Measurements from ENCODE around the gene SUSD3. TPM values are rescaled to one million over a fixed set of nuclear protein-coding genes. Genes with fewer than 3 reads are reported as not detected.

Gene SUSD3
- total and polyA plus RNA-seq, 2 of the 4 experiments (the other 2 are of a cell fraction): 0.54 to 1.5 TPM

- Histone ChIP-seq H3K23ac (ENCODE audit: low read depth, low read length) (no peak overlapping the region), H3K27me3 (ENCODE audit: control insufficient read depth, insufficient read depth, low read length) (no peaks in the 10 kb centered on the region), H4K8ac (ENCODE audit: low read depth in 2 of 2, low read length in 2 of 2) (no peak overlapping the region), H2AK9ac (replicated peaks; ENCODE audit: low read depth, low read length, poor library complexity) (peak overlapping the region; percentile 45), H2AK5ac (ENCODE audit: low read depth, low read length) (no peak overlapping the region), H3K9me3 (ENCODE audit: control insufficient read depth, insufficient read depth, low read length) (no peaks in the 10 kb centered on the region), H3K36me3 (ENCODE audit: control insufficient read depth, insufficient read depth, low read length) (peaks cover 14% of the 10 kb centered on the region), H3K4me1 (ENCODE audit: control insufficient read depth, insufficient read depth, low read length) (peaks cover 37% of the 10 kb centered on the region), H3K9ac (ENCODE audit: low read depth, low read length) (no peak overlapping the region), H3K4me3 (ENCODE audit: insufficient read depth, low read depth, low read length) (no peak overlapping the region), H2AFZ (replicated peaks; ENCODE audit: low read length, poor library complexity) (no peak overlapping the region), H3K79me1 (ENCODE audit: low read depth in 1 of 2, low read length in 2 of 2) (peaks cover 24 to 80% of the 10 kb centered on the region in 2 experiments), H3K4me2 (ENCODE audit: low read depth, low read length) (no peak overlapping the region), H4K91ac (ENCODE audit: insufficient read depth, low read depth, low read length) (no peak overlapping the region), H4K5ac (ENCODE audit: low read depth, low read length) (no peak overlapping the region), H3K56ac (ENCODE audit: extremely low read depth, insufficient read depth, low read length) (no peak overlapping the region), H2BK5ac (ENCODE audit: low read depth, low read length, poor library complexity, severe bottlenecking) (no peak overlapping the region), H3K27ac (ENCODE audit: insufficient read depth, low read length) (no peak overlapping the region), H3K4ac (ENCODE audit: low read depth, low read length) (no peak overlapping the region), H3K9me1 (ENCODE audit: insufficient read depth, low read length) (peaks cover 21% of the 10 kb centered on the region; the same call in 1 of the 2 replicates), H4K20me1 (ENCODE audit: insufficient read depth, low read length) (peaks cover 29% of the 10 kb centered on the region), H3K14ac (replicated peaks; ENCODE audit: low read depth, low read length) (no peak overlapping the region), H2BK20ac (ENCODE audit: low read depth, low read length) (no peak overlapping the region), H2BK15ac (ENCODE audit: low read depth, low read length) (no peak overlapping the region), H2BK120ac (ENCODE audit: low read depth, low read length) (no peak overlapping the region), H3K18ac (ENCODE audit: low read depth, low read length) (no peak overlapping the region)
- no peak for TF ChIP-seq RAD21 (IDR thresholded peaks at IDR 0.05; ENCODE audit: low read length)
- no peak for TF ChIP-seq CEBPB (IDR thresholded peaks at IDR 0.05; ENCODE audit: low read depth, low read length)
- no peak for TF ChIP-seq FOS (IDR thresholded peaks at IDR 0.05; ENCODE audit: low read depth, low read length)
- TF ChIP-seq CTCF (conservative IDR thresholded peaks at IDR 0.05; ENCODE audit: low read depth, low read length): no peak
- TF ChIP-seq BHLHE40 (IDR thresholded peaks at IDR 0.05; ENCODE audit: low read depth, low read length): no peak
- TF ChIP-seq NFE2L2 (IDR thresholded peaks at IDR 0.05; ENCODE audit: low read depth, low read length): no peak
- TF ChIP-seq, protein P1, sequence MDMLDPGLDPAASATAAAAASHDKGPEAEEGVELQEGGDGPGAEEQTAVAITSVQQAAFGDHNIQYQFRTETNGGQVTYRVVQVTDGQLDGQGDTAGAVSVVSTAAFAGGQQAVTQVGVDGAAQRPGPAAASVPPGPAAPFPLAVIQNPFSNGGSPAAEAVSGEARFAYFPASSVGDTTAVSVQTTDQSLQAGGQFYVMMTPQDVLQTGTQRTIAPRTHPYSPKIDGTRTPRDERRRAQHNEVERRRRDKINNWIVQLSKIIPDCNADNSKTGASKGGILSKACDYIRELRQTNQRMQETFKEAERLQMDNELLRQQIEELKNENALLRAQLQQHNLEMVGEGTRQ (IDR thresholded peaks at IDR 0.05; ENCODE audit: low read depth, low read length): no peak
- no peak for TF ChIP-seq MAZ (IDR thresholded peaks at IDR 0.05; ENCODE audit: borderline replicate concordance, low read depth, low read length)
- TF ChIP-seq SMC3 (IDR thresholded peaks at IDR 0.05; ENCODE audit: low read depth, low read length): no peak
- TF ChIP-seq RCOR1 (IDR thresholded peaks at IDR 0.05; ENCODE audit: insufficient replicate concordance, low read length): no peak
- TF ChIP-seq POLR2A (IDR thresholded peaks at IDR 0.05; ENCODE audit: low read depth, low read length): no peak
- CTCF ChIA-PET: no interaction called here
- ATAC-seq (ENCODE audit: low read depth) (no peak), DNase-seq (no peak)
- in situ Hi-C loops (cut with MboI; ENCODE audit: low sequenced_read_pairs): no loop called here
- dilution Hi-C loops (cut with HindIII; ENCODE audit: low sequenced_read_pairs, unreplicated experiment): no loop called here
- intact Hi-C loops (cut with micrococcal nuclease): no loop called here
- POLR2A ChIA-PET (ENCODE audit: unreplicated experiment): no interaction called here
- BruUV-seq (replicated peaks): no TSS peak
- WGBS, 2 experiments (ENCODE audit: extremely low coverage in 2 of 2, insufficient read length in 1 of 2): 98% methylated on average over 9 of the region's 14 CpGs; no CpG with 5 or more reads in 1 of the 2 experiments
These were observed 69.7 kb downstream of the SUSD3 start for GRCh38 chr9:93128011-93128714.
